GM06990 (cell line): ENCODE data around the gene UBAC2.

Experiments
- DNase-seq: peaks from one replicate; pipeline ENCODE4 v3.0.0-alpha.2; 2011; ENCODE audit not compliant: insufficient read length; ENCODE audit errors: extremely low read depth
- H3K27me3 ChIP-seq: replicated peaks from 2 replicates; pipeline ENCODE4 v1.6.0; 2011; ENCODE audit warnings: low read length; ENCODE audit not compliant: control insufficient read depth, insufficient read depth
- H3K36me3 ChIP-seq: 2 replicates; pipeline ENCODE4 v1.5.1; 2011; ENCODE audit warnings: low read length; ENCODE audit not compliant: control insufficient read depth, insufficient read depth
- H3K4me3 ChIP-seq: replicated peaks from 2 replicates; pipeline ENCODE4 v1.5.1; 2011; ENCODE audit warnings: low read depth, mild to moderate bottlenecking, control low read depth, low read length
- CTCF ChIP-seq: IDR thresholded peaks from 2 replicates; pipeline ENCODE4 v1.5.1; 2011; ENCODE audit warnings: low read length, control low read depth, mild to moderate bottlenecking, inconsistent platforms; ENCODE audit not compliant: insufficient read depth, poor library complexity, severe bottlenecking

The UBAC2 gene

GRCh38 chr13:99435998-99436397 lies 235.3 kb downstream of the UBAC2 start:
- H3K36me3 ChIP-seq: no peaks in the 10 kb centered on the region
- TF ChIP-seq CTCF: no peak
- no peaks in the 10 kb centered on the region for H3K27me3 ChIP-seq

More at GRCh38 chr13:99435998-99436397, 235.3 kb downstream of the UBAC2 start:
- DNase-seq: no peak
- no peak overlapping the region for H3K4me3 ChIP-seq
